ENCODE data around the gene GABRR1. TPM values are rescaled to one million over a fixed set of nuclear protein-coding genes. Genes with fewer than 3 reads are reported as not detected.

The GABRR1 gene
- total RNA-seq, 1 donor from 2014 or later: not detected

DNA sequence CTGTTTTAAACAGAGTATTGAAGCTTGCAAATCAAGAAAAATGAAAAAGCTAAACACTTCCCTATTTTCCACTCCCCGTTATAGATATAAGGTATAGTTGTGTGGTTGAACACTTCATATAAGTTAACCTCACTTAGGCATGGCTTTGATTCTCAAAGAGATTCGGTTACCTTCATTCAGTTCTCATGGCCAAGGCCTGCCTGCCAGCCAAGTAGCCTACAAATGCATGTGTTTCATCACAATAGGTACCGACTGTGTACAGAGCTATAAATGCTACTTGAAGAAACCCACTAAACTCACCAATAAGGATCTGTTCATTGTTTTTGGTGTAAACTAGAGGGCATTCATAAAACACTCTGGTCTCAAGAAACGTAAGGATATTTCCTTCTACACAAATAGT lies 43.5 kb downstream of the GABRR1 start:
- no peak overlapping the region for H3K27ac ChIP-seq (ENCODE audit: low read depth, low read length)
- H3K27me3 ChIP-seq (ENCODE audit: insufficient read depth, low read length): no peaks in the 10 kb centered on the region
- no peaks in the 10 kb centered on the region for H3K79me2 ChIP-seq (ENCODE audit: insufficient read depth, low read length)
- TF ChIP-seq, protein P1, sequence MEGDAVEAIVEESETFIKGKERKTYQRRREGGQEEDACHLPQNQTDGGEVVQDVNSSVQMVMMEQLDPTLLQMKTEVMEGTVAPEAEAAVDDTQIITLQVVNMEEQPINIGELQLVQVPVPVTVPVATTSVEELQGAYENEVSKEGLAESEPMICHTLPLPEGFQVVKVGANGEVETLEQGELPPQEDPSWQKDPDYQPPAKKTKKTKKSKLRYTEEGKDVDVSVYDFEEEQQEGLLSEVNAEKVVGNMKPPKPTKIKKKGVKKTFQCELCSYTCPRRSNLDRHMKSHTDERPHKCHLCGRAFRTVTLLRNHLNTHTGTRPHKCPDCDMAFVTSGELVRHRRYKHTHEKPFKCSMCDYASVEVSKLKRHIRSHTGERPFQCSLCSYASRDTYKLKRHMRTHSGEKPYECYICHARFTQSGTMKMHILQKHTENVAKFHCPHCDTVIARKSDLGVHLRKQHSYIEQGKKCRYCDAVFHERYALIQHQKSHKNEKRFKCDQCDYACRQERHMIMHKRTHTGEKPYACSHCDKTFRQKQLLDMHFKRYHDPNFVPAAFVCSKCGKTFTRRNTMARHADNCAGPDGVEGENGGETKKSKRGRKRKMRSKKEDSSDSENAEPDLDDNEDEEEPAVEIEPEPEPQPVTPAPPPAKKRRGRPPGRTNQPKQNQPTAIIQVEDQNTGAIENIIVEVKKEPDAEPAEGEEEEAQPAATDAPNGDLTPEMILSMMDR (IDR thresholded peaks at IDR 0.05; ENCODE audit: insufficient read depth, low read depth, low read length): no peak
- TF ChIP-seq EZH2 (IDR thresholded peaks at IDR 0.05; ENCODE audit: insufficient read depth, low read length): no peak
- H3K4me1 Mint-ChIP-seq (ENCODE audit: low read depth, unreplicated experiment): no peaks in the 10 kb centered on the region
- H3K9me3 ChIP-seq (ENCODE audit: insufficient read depth, low read depth, low read length): no peaks in the 10 kb centered on the region
- DNase-seq (ENCODE audit: low read depth) (no peak), FAIRE-seq (no peak)
- no peaks in the 10 kb centered on the region for H3K36me3 ChIP-seq (ENCODE audit: insufficient read depth, low read length)
- no peak overlapping the region for H3K27ac Mint-ChIP-seq (ENCODE audit: unreplicated experiment)
- H3K9ac ChIP-seq (ENCODE audit: low read length): no peak overlapping the region
- no peaks in the 10 kb centered on the region for H3K4me1 ChIP-seq (ENCODE audit: insufficient read depth, low read length)
- no peak overlapping the region for H3K4me2 ChIP-seq (ENCODE audit: low read length)
- no peak overlapping the region for H3K4me3 Mint-ChIP-seq (ENCODE audit: unreplicated experiment)
- H3K36me3 Mint-ChIP-seq (ENCODE audit: low read depth, unreplicated experiment): no peaks in the 10 kb centered on the region
- H2AFZ ChIP-seq (ENCODE audit: low read depth, low read length): no peak overlapping the region
- H3K9me3 Mint-ChIP-seq (ENCODE audit: unreplicated experiment): no peaks in the 10 kb centered on the region
- H3K27me3 Mint-ChIP-seq (ENCODE audit: low read depth, unreplicated experiment): peaks cover 5% of the 10 kb centered on the region
- no peak overlapping the region for H3K4me3 ChIP-seq (ENCODE audit: insufficient read depth, low read depth, low read length)
- H4K20me1 ChIP-seq (ENCODE audit: insufficient read depth, low read length): no peaks in the 10 kb centered on the region

DNA sequence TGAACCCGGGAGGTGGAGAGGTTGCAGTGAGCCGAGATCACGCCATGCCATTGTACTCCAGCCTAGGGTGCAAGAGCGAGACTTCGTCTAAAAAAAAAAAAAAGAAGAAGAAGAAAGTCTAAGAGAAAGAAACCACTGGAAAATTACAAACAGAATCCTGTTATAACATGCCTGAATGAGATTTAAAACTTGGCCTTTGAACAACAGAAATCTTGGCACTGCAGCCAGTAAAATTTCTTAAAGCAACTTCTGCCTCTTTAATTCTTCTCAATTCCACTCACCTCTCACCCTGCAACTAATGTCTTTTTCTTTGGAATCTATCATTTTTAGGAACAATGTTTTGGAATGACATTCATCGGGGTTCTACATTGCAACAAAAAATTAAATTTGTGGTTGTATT lies 45.0 kb downstream of the GABRR1 start:
- Mint-ChIP-seq H3K4me3 (ENCODE audit: unreplicated experiment) (no peak overlapping the region), H3K36me3 (ENCODE audit: low read depth, unreplicated experiment) (no peaks in the 10 kb centered on the region), H3K27ac (ENCODE audit: unreplicated experiment) (no peak overlapping the region), H3K4me1 (ENCODE audit: low read depth, unreplicated experiment) (no peaks in the 10 kb centered on the region), H3K27me3 (ENCODE audit: low read depth, unreplicated experiment) (no peaks in the 10 kb centered on the region), H3K9me3 (ENCODE audit: unreplicated experiment) (no peaks in the 10 kb centered on the region)
- FAIRE-seq: no peak
- no peaks in the 10 kb centered on the region for H3K9me3 ChIP-seq (ENCODE audit: insufficient read depth, low read depth, low read length)
- H3K4me3 ChIP-seq (ENCODE audit: insufficient read depth, low read depth, low read length): no peak overlapping the region
- no peaks in the 10 kb centered on the region for H3K4me1 ChIP-seq (ENCODE audit: insufficient read depth, low read length)
- H4K20me1 ChIP-seq (ENCODE audit: insufficient read depth, low read length): no peaks in the 10 kb centered on the region
- H3K36me3 ChIP-seq (ENCODE audit: insufficient read depth, low read length): no peaks in the 10 kb centered on the region
- no peak overlapping the region for H2AFZ ChIP-seq (ENCODE audit: low read depth, low read length)
- no peaks in the 10 kb centered on the region for H3K27me3 ChIP-seq (ENCODE audit: insufficient read depth, low read length)
- no peak overlapping the region for H3K27ac ChIP-seq (ENCODE audit: low read depth, low read length)
- TF ChIP-seq, protein P1 (IDR thresholded peaks at IDR 0.05; ENCODE audit: insufficient read depth, low read depth, low read length): no peak
- no peak for TF ChIP-seq EZH2 (IDR thresholded peaks at IDR 0.05; ENCODE audit: insufficient read depth, low read length)
- H3K4me2 ChIP-seq (ENCODE audit: low read length): no peak overlapping the region
- H3K79me2 ChIP-seq (ENCODE audit: insufficient read depth, low read length): no peaks in the 10 kb centered on the region
- no peak overlapping the region for H3K9ac ChIP-seq (ENCODE audit: low read length)
- DNase-seq (ENCODE audit: low read depth): no peak

DNA sequence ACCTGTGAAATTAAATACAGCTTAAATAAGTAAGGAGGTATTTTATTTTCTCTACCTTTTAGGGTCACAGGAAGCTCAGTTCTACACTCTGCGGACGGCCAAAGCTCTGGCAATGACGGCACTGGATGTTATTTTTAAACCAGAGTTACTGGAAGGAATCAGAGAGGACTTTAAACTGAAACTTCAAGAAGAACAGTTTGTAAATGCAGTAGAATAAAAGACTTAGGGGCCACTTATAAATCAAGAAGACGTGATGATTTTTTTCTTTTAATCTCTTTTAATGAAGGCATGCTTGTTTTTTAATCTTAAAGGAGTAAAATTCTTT lies 55.1 kb downstream of the GABRR1 start:
- no peaks in the 10 kb centered on the region for H3K4me1 ChIP-seq (ENCODE audit: insufficient read depth, low read length)
- peaks cover 4% of the 10 kb centered on the region for H4K20me1 ChIP-seq (ENCODE audit: insufficient read depth, low read length)
- TF ChIP-seq, protein P1 (IDR thresholded peaks at IDR 0.05; ENCODE audit: insufficient read depth, low read depth, low read length): no peak
- no peak for TF ChIP-seq EZH2 (IDR thresholded peaks at IDR 0.05; ENCODE audit: insufficient read depth, low read length)
- no peaks in the 10 kb centered on the region for H3K36me3 ChIP-seq (ENCODE audit: insufficient read depth, low read length)
- H3K4me1 Mint-ChIP-seq (ENCODE audit: low read depth, unreplicated experiment): no peaks in the 10 kb centered on the region
- H3K27ac ChIP-seq (ENCODE audit: low read depth, low read length): no peak overlapping the region
- no peaks in the 10 kb centered on the region for H3K79me2 ChIP-seq (ENCODE audit: insufficient read depth, low read length)
- no peak overlapping the region for H2AFZ ChIP-seq (ENCODE audit: low read depth, low read length)
- no peak overlapping the region for H3K9ac ChIP-seq (ENCODE audit: low read length)
- FAIRE-seq (no peak), DNase-seq (ENCODE audit: low read depth) (no peak)
- H3K4me3 ChIP-seq (ENCODE audit: insufficient read depth, low read depth, low read length): no peak overlapping the region
- H3K27me3 Mint-ChIP-seq (ENCODE audit: low read depth, unreplicated experiment): no peaks in the 10 kb centered on the region
- H3K36me3 Mint-ChIP-seq (ENCODE audit: low read depth, unreplicated experiment): peaks cover 4% of the 10 kb centered on the region
- no peak overlapping the region for H3K27ac Mint-ChIP-seq (ENCODE audit: unreplicated experiment)
- no peak overlapping the region for H3K4me2 ChIP-seq (ENCODE audit: low read length)
- no peak overlapping the region for H3K4me3 Mint-ChIP-seq (ENCODE audit: unreplicated experiment)
- H3K9me3 ChIP-seq (ENCODE audit: insufficient read depth, low read depth, low read length): no peaks in the 10 kb centered on the region
- no peaks in the 10 kb centered on the region for H3K9me3 Mint-ChIP-seq (ENCODE audit: unreplicated experiment)
- no peaks in the 10 kb centered on the region for H3K27me3 ChIP-seq (ENCODE audit: insufficient read depth, low read length)

Data from astrocyte (in vitro differentiated cells and primary cell).